DND-41 (cell line): ENCODE results near the gene AMH.

Source experiments
- ATAC-seq: fragments of 200-7000 bp; cut with Tn5 transposase; 3 replicates; pipeline ENCODE4 v1.9.1; 2021; ENCODE audit warnings: low read depth; ENCODE audit not compliant: insufficient read depth
- DNase-seq: peaks from one replicate; pipeline ENCODE4 v3.0.0-alpha.2; 2020
- H2AFZ ChIP-seq: 2 replicates; pipeline ENCODE4 v1.6.0; 2012; ENCODE audit warnings: low read depth, low read length
- H3K27ac ChIP-seq: 2 replicates; pipeline ENCODE4 v1.5.1; 2012; ENCODE audit warnings: low read length, inconsistent platforms
- H3K27me3 ChIP-seq: fragments of 200-600 bp; sonication (generic); 2 replicates; pipeline ENCODE4 v1.6.0; 2012; ENCODE audit warnings: low read length, mild to moderate bottlenecking, inconsistent platforms; ENCODE audit not compliant: insufficient read depth, poor library complexity
- H3K36me3 ChIP-seq: 2 replicates; pipeline ENCODE4 v1.5.1; 2012; ENCODE audit warnings: low read length, inconsistent platforms; ENCODE audit not compliant: insufficient read depth
- H3K4me1 ChIP-seq: 2 replicates; pipeline ENCODE4 v1.5.1; 2012; ENCODE audit warnings: mild to moderate bottlenecking, low read length; ENCODE audit not compliant: insufficient read depth
- H3K4me2 ChIP-seq: 2 replicates; pipeline ENCODE4 v1.6.0; 2012; ENCODE audit warnings: mild to moderate bottlenecking, moderate library complexity, low read length, inconsistent platforms; ENCODE audit not compliant: insufficient read depth
- H3K4me3 ChIP-seq, 2 experiments: fragments of 200-600 bp in 1 of 2; shearing (Covaris generic) in 1 of 2; 2 replicates each; pipeline ENCODE4 v1.5.1; 2012 to 2016; ENCODE audit warnings: inconsistent platforms in 2 of 2, low read length in 2 of 2, mild to moderate bottlenecking in 2 of 2, low read depth in 1 of 2, moderate library complexity in 1 of 2
- H3K79me2 ChIP-seq: 2 replicates; pipeline ENCODE4 v1.6.0; 2012; ENCODE audit warnings: low read length, inconsistent platforms; ENCODE audit not compliant: insufficient read depth
- H3K9ac ChIP-seq: 2 replicates; pipeline ENCODE4 v1.6.0; 2012; ENCODE audit warnings: low read depth, mild to moderate bottlenecking, inconsistent platforms, low read length, moderate library complexity
- H3K9me3 ChIP-seq: 2 replicates; pipeline ENCODE4 v1.5.1; 2012; ENCODE audit warnings: low read length, moderate library complexity, mild to moderate bottlenecking, inconsistent platforms; ENCODE audit not compliant: insufficient read depth, severe bottlenecking
- H4K20me1 ChIP-seq: 2 replicates; pipeline ENCODE4 v1.6.0; 2012; ENCODE audit warnings: low read length; ENCODE audit not compliant: insufficient read depth
- EZH2 ChIP-seq: IDR thresholded peaks from 3 replicates; pipeline ENCODE4 v1.6.1; 2012; ENCODE audit warnings: borderline replicate concordance, low read depth, mild to moderate bottlenecking, moderate library complexity, low read length, inconsistent platforms; ENCODE audit not compliant: severe bottlenecking
- TF ChIP-seq, protein P1 (sequence below): IDR thresholded peaks from 2 replicates; pipeline ENCODE4 v1.5.1; 2012; ENCODE audit warnings: borderline replicate concordance, low read length, moderate library complexity, mild to moderate bottlenecking; ENCODE audit not compliant: poor library complexity, severe bottlenecking; ENCODE audit errors: extremely low read depth

AMH gene

DNA sequence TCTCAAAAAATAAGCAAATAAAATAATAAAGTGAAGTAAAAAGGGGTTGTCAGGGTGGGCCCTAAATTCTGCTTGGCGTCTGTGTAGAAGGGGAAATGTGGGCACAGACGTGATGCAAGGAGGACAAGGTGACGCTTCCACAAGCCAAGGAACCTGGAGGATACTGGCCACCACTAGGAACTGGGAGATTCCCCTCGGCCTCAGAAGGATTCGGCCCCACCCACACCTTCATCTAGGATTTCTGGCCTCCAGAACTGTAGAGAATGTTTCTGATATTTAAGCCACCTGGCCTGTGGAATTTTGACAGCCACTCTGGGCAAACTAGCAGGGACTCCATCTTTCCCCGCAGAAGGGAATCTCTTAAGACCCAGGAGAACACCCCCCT lies 14.1 kb upstream of the AMH start:
- Histone ChIP-seq H3K9me3 (no peaks in the 10 kb centered on the region), H3K36me3 (peaks cover 64% of the 10 kb centered on the region), H2AFZ (no peak overlapping the region), H3K4me3 (peak overlapping the region; percentile 64 to 88), H3K9ac (peak overlapping the region; percentile 99), H3K79me2 (peaks cover 88% of the 10 kb centered on the region), H3K27me3 (no peaks in the 10 kb centered on the region), H4K20me1 (peaks cover 67% of the 10 kb centered on the region), H3K27ac (peak overlapping the region; percentile 96), H3K4me1 (peaks cover 56% of the 10 kb centered on the region), H3K4me2 (peak overlapping the region; percentile 82)
- TF ChIP-seq, protein P1, sequence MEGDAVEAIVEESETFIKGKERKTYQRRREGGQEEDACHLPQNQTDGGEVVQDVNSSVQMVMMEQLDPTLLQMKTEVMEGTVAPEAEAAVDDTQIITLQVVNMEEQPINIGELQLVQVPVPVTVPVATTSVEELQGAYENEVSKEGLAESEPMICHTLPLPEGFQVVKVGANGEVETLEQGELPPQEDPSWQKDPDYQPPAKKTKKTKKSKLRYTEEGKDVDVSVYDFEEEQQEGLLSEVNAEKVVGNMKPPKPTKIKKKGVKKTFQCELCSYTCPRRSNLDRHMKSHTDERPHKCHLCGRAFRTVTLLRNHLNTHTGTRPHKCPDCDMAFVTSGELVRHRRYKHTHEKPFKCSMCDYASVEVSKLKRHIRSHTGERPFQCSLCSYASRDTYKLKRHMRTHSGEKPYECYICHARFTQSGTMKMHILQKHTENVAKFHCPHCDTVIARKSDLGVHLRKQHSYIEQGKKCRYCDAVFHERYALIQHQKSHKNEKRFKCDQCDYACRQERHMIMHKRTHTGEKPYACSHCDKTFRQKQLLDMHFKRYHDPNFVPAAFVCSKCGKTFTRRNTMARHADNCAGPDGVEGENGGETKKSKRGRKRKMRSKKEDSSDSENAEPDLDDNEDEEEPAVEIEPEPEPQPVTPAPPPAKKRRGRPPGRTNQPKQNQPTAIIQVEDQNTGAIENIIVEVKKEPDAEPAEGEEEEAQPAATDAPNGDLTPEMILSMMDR = no peak
- no peak for TF ChIP-seq EZH2
- DNase-seq (no peak), ATAC-seq (no peak)

DNA sequence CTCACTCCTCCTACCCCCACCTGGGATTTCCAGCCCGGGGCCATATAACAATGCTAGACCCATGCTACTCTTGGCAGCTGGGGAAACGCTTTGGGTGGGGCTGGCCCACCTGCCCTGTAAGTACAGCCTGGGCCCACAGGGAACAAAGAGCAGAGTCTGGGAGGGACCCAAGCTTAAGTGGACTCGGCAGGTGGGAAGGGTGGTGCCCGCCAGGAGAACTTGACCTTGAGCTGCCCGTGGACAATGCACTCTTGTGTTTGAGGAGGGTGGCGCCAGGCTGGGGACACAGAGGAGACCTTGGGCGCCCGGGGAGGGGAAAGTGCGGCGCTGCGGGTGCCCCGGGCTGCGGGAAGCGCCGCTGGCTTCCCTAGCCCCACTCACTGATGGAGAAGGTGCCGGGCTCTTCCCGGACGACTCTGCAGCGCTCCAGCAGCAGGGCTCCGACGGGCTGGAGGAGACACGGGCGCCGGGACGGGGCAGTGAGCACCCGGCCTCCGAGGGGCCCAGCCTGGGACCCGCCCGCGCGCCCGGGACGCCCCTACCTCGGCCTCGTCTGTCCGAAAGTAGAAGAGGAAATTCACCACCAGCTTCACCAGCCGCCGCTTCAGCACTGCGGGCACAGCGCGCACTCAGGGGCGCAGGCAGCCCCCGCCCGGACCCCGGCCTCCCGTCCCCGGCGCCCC lies 13.6 kb upstream of the AMH start:
- Histone ChIP-seq H3K4me1 (peaks cover 62% of the 10 kb centered on the region), H2AFZ (peak overlapping the region; percentile 63), H3K27me3 (no peaks in the 10 kb centered on the region), H3K4me2 (peak overlapping the region; percentile 82), H3K9ac (peak overlapping the region; percentile 99), H3K4me3 (peak overlapping the region; percentile 64 to 88), H3K36me3 (peaks cover 64% of the 10 kb centered on the region), H3K79me2 (peaks cover 92% of the 10 kb centered on the region), H3K27ac (peak overlapping the region; percentile 96), H4K20me1 (peaks cover 72% of the 10 kb centered on the region), H3K9me3 (no peaks in the 10 kb centered on the region)
- ATAC-seq = peak; percentile 2; the same call in 2 of the 3 replicates
- DNase-seq = peak; percentile 46
- TF ChIP-seq, protein P1 = no peak
- no peak for TF ChIP-seq EZH2

DNA sequence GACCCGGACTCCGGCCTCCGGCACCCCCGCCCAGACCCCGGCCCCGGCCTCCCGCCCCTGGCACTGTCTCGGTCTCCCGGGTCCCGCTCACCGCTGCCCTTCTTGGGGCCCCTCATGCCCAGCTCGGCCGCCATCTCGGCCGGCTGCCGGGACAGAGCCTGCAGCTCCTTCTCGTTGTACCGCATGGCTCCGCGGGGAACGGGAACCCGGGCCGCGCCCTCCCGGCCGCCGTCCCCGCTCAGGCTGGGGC lies 13.1 kb upstream of the AMH start:
- Histone ChIP-seq H3K27ac (peak overlapping the region; percentile 96), H3K9ac (peak overlapping the region; percentile 99), H3K4me3 (peak overlapping the region; percentile 64 to 88; a peak in 3 of 4 replicates), H3K9me3 (no peaks in the 10 kb centered on the region), H3K79me2 (peaks cover 93% of the 10 kb centered on the region), H3K4me1 (peaks cover 66% of the 10 kb centered on the region), H3K36me3 (peaks cover 64% of the 10 kb centered on the region), H3K27me3 (no peaks in the 10 kb centered on the region), H4K20me1 (peaks cover 72% of the 10 kb centered on the region), H3K4me2 (peak overlapping the region; percentile 82), H2AFZ (peak overlapping the region; percentile 63)
- DNase-seq (no peak), ATAC-seq (no peak)
- no peak for TF ChIP-seq EZH2
- TF ChIP-seq, protein P1 = no peak
